ENCODE results near the gene IQCK. TPM values are rescaled to one million over a fixed set of nuclear protein-coding genes. Genes with fewer than 3 reads are reported as not detected.

IQCK gene
- total RNA-seq, 2 donors from 2014 or later = 13.1 to 13.2 TPM

DNA sequence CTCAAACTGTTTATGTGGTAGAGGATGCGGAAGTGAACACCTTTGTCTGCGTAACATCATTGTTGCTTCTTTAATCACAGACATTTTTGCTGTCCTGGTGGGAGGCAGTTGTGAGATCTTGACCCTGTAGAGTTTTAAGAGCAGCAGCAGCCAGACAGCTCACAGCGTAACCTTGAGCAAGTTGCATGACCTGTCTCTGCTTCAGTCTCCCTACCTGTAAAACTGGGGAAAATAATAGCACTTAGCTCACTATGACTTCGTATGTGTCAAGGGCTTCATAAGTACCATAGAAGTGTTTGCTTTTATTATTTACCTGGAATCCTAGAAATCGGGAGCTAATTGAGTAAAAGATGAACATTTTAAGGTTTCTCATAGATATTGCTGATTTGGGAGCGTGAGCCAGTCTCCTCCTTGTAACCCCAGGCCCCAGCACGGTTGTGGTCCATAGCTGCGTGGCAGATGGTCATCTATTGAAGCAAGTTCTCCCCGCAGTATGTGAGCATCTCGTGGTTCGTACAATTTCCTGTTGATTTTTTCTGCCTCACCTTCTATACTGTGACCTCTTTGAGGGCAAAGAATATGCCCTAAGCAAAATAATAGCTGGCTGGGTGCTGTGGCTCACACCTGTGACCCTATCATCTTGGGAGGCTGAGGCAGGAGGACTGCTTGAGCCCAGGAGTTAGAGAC lies 132.2 kb downstream of the IQCK start:
- H3K9me3 ChIP-seq = no peaks in the 10 kb centered on the region
- H3K36me3 ChIP-seq = no peaks in the 10 kb centered on the region
- DNase-seq = no peak
- H3K4me1 ChIP-seq = no peaks in the 10 kb centered on the region
- H3K27ac ChIP-seq = no peak overlapping the region
- H3K9ac ChIP-seq (ENCODE audit: low read depth in 2 of 2, low read length in 2 of 2) = no peak overlapping the region
- H3K4me3 ChIP-seq = no peak overlapping the region
- intact Hi-C loops (cut with DNase I) = no loop called here
- H3K27me3 ChIP-seq = no peaks in the 10 kb centered on the region
- TF ChIP-seq, protein P1, sequence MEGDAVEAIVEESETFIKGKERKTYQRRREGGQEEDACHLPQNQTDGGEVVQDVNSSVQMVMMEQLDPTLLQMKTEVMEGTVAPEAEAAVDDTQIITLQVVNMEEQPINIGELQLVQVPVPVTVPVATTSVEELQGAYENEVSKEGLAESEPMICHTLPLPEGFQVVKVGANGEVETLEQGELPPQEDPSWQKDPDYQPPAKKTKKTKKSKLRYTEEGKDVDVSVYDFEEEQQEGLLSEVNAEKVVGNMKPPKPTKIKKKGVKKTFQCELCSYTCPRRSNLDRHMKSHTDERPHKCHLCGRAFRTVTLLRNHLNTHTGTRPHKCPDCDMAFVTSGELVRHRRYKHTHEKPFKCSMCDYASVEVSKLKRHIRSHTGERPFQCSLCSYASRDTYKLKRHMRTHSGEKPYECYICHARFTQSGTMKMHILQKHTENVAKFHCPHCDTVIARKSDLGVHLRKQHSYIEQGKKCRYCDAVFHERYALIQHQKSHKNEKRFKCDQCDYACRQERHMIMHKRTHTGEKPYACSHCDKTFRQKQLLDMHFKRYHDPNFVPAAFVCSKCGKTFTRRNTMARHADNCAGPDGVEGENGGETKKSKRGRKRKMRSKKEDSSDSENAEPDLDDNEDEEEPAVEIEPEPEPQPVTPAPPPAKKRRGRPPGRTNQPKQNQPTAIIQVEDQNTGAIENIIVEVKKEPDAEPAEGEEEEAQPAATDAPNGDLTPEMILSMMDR (IDR thresholded peaks at IDR 0.05) = no peak

DNA sequence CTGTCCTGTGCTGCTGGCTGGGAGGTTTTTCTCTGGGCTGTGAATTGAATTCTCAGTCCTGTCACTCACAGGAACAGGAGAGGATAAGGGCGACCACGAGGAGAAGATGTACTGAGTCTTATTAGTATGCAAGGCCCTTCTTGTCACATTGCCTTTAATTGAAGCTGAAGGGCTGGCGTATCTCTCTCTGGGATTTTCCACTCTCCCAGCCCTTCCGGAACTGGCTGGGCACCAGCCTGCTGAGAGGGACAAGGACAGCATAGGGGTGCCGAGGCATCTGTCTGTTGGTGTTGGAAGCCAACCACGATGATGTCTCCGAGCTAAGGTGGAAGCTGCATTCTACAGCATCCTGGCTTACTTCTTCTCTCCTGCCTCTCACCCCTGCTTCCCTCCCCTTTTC lies 133.4 kb downstream of the IQCK start:
- Histone ChIP-seq H3K9ac (ENCODE audit: low read depth in 2 of 2, low read length in 2 of 2) (no peak overlapping the region), H3K27me3 (no peaks in the 10 kb centered on the region), H3K36me3 (no peaks in the 10 kb centered on the region), H3K27ac (no peak overlapping the region), H3K4me1 (no peaks in the 10 kb centered on the region), H3K9me3 (no peaks in the 10 kb centered on the region), H3K4me3 (no peak overlapping the region)
- intact Hi-C loops (cut with DNase I) = no loop called here
- TF ChIP-seq, protein P1 (IDR thresholded peaks at IDR 0.05) = no peak
- no peak for DNase-seq

DNA sequence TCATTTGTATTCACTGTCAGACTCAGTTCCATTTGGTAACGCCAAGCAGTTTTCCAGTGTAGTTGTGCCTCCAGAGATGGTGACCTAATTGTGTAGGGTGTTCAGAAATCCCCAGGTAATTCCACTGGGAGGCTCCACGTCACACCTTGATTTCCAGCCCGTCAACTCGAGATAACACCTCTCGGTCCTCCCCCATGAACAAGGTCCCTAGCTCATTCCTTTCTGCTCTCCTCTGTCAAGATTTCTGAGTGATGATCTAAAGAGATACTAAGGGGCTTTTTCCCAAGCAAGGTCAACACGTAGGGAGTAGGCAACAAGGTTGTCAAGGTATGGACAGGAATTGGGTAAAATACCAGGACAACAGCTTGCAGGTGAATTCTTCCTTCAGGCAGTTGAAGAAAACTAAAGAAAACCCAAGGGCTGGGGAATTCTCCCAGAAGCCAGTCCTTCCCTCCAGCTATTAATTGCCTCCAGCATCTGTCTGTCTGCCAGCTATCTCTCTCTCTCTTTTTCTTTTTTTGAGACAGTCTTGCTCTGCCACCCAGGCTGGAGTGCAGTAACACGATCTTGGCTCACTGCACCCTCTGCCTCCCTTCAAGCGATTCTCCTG lies 135.2 kb downstream of the IQCK start:
- no peaks in the 10 kb centered on the region for H3K36me3 ChIP-seq
- no peak for DNase-seq
- no peak overlapping the region for H3K27ac ChIP-seq
- H3K9ac ChIP-seq (ENCODE audit: low read depth in 2 of 2, low read length in 2 of 2) = no peak overlapping the region
- TF ChIP-seq, protein P1 (IDR thresholded peaks at IDR 0.05) = no peak
- H3K4me3 ChIP-seq = no peak overlapping the region
- intact Hi-C loops (cut with DNase I) = no loop called here
- no peaks in the 10 kb centered on the region for H3K4me1 ChIP-seq
- H3K9me3 ChIP-seq = no peaks in the 10 kb centered on the region
- no peaks in the 10 kb centered on the region for H3K27me3 ChIP-seq

DNA sequence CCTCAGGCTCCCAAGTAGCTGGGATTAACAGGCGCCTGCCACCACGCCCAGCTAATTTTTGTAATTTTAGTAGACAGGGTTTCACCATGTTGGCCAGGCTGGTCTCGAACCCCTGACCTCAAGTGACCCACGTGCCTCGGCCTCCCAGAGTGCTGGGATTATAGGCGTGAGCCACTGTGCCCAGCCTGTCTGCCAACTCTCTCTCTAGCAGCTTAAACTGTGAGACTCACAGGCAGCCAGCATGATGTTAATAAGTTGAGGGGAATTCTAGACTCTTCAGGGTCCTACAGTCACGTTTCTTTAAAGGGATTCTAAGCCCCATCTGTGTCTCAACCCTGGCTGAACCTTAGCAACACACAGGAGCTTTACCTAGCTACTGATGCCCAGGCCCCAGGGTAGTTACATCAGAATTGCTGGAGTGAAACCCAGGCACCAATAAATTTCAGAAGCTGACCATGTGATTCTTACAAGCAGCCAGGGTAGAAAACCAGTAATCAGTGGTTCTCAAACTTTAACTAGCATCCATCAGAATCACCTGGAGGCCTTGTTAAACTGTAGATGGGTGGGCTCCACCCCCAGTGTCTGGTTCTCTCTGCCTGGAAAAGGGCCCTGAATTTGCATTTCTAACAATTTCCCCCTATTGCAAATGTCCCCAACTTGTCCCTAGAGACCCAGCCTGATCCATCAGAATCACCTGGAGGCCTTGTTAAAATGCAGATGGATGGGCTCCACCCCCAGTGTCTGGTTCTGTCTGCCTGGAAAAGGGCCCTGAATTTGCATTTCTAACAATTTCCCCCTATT lies 135.9 kb downstream of the IQCK start:
- TF ChIP-seq, protein P1 (IDR thresholded peaks at IDR 0.05) = no peak
- Histone ChIP-seq H3K27ac (no peak overlapping the region), H3K36me3 (no peaks in the 10 kb centered on the region), H3K27me3 (no peaks in the 10 kb centered on the region), H3K9ac (ENCODE audit: low read depth in 2 of 2, low read length in 2 of 2) (no peak overlapping the region), H3K9me3 (no peaks in the 10 kb centered on the region), H3K4me3 (no peak overlapping the region), H3K4me1 (no peaks in the 10 kb centered on the region)
- intact Hi-C loops (cut with DNase I) = no loop called here
- DNase-seq = no peak

DNA sequence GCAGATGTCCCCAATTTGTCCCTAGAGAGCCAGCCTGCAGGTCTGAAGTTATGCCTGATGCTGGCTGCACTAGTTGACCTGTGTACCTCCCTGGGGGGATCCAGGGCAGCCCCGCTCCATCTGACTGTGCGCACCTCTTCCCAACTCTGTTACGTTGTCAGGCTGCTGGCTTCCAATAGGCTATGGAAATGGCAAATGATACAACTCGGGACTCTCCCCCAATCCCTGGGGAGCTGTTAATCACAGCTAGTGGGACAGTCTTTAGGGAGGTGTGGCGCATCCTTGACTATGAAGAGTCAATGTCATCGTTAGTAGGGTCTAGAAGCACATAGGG lies 136.4 kb downstream of the IQCK start:
- TF ChIP-seq, protein P1 (IDR thresholded peaks at IDR 0.05) = no peak
- DNase-seq = no peak
- intact Hi-C loops (cut with DNase I) = no loop called here

More for the DNA sequence above, 136.4 kb downstream of the IQCK start:
- no peaks in the 10 kb centered on the region for H3K9me3 ChIP-seq
- H3K27me3 ChIP-seq = no peaks in the 10 kb centered on the region
- no peak overlapping the region for H3K9ac ChIP-seq (ENCODE audit: low read depth in 2 of 2, low read length in 2 of 2)
- H3K36me3 ChIP-seq = no peaks in the 10 kb centered on the region
- no peaks in the 10 kb centered on the region for H3K4me1 ChIP-seq
- H3K4me3 ChIP-seq = no peak overlapping the region
- H3K27ac ChIP-seq = no peak overlapping the region
